GM19467 (cell line): ENCODE measurements around the gene PACS1.

Source experiments
- ATAC-seq: cut with Tn5 transposase; IDR thresholded peaks from one replicate; pipeline ENCODE4 v1.9.1; 2021; ENCODE audit warnings: mild to moderate bottlenecking, moderate library complexity; ENCODE audit not compliant: unreplicated experiment

PACS1 gene

DNA sequence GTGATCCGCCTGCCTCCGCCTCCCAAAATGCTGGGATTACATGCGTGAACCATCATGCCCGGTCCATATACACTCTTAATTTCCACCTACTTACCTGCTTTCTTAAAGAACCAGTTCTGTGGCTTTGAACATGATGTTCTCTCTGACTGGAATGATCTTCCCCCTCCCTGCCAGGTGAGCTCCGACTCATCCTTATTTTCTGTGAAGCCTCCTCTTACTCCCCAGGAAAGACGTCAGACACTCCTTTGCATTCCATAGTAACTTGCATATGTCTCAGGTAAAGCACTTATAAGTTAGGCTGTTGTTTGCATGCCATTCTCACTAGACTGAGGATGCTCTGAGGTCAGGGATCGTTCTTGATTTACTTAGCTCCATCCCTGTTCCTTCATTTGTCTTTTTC lies 106.6 kb downstream of the PACS1 start:
- ATAC-seq: no peak

DNA sequence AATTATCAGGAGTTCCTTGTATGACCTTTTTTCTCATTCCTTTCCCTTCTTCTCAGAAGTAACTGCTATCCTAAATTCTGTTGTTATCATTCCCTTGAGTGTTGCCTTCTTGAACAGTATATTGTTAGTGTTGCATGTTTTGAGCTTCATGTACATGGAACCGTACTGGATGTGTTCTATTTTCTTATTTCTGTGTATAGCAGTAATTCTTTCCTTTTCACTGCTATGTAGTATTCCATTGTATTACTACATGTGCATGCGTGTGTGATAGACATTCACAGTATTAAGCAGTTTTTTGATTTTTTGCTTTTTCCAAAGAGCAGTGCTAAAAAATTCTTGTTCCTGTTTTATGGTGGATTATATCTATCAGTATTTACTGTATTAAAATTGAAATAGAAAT lies 108.1 kb downstream of the PACS1 start:
- no peak for ATAC-seq

DNA sequence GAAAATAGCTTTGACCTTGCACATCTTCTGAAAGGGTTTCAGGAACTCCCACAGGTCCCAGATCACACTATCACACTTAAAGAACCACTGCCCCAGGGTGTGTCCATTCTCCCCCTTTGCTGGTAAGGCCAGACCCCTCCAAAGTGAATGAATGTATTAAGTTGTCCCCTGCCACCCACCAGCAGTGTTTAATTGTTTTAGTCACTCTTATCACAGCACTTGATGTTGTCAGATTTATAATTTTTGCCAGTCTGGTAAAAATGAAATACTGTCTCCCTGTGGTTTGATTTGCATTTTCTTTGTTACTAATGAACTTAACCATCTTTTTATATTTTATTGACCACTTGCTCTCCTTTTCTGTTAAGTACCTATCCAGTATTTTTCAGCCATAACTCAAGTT lies 108.8 kb downstream of the PACS1 start:
- no peak for ATAC-seq

DNA sequence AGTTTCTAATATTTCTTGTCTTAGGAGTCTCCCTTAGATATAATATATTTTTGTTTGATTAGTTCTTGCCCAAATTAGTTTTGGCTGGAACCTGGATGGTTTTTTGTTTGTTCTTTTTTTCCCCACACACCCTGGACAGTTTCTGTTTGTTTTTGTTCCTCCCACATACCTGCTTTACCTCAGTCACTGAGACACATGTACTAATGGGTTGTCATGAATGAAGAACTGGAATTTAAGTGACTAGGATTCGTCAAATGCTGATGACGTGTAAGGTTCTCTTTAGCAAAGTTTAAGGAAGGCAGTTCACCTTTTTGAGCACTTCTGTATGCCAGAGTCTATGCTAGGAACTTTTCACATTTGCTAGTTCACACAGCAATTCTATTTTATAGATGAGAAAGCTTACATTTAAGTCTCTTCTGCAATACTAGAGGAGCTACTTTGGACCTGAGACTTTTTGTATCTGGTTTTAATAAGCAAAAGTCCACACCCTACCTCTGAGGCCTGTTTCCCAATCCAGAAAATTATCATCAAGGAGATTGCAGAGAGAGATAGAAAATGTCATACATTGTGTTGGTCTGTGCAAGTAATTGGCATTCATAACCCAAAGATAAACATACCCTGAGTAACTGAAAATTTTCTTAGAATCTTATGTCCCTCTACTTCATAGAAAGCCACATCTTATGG lies 111.7 kb downstream of the PACS1 start:
- no peak for ATAC-seq

DNA sequence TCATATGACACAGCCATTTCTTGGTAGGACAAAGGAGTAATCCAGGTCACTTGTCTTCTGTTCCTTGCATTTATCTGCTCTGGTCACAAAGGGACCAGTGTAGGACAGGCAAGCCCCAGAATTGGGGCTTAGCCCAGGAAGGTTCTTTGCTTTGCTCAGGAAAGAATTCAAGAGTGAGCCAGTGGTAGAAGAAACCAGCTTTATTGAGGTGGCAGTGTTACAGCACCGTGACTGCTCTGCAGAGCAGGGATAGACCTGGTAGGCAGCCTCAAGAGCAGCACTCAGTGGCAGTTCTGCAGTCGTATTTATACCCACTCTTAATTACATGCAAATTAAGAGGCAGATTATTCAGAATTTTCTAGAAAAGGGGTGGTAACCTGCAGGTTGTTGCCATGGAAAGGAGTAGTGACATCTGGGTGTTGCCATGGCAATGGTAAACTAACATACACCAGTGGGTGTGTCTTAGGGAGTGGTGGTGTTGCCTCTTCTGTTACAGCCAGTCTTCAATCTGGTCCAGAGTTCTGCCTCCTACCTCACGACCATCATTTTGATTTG lies 113.5 kb downstream of the PACS1 start:
- no peak for ATAC-seq

DNA sequence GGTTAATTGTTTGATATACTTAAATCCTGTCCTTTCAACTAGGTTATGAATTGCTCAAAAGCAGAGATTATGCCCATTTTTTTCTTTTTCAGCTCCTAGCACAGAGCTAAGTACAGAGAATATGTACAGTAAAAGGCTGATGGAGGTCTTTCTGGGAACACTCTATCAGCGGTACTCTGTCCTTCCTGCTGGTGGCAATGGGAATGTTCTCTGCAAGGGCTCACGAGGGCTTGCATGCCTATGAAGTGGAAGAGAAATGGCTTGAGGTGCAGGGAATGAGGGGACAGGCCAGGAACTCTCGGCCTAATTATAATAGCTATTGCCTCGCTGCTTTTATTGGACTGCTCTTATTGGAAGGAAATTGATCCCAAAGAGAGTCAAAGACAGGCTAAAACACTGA lies 114.7 kb downstream of the PACS1 start:
- no peak for ATAC-seq

DNA sequence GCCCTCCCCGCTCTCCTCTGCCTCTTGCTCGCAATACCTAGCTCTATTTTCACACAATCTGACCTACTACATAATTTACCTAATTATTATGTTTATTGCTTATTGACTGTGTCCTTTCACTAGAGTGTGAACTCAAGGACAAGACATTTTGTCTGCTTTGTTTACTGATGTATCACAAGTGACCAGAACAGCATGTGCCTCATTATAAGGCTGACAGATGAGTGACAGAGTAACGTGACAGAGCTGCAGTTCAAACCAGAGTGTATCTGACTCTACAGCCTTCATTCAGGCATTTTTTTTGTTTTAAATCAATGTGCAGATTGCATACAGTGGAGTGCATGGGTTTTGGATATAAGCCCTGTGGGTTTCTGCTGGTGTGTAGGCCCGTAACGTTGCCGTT lies 116.4 kb downstream of the PACS1 start:
- no peak for ATAC-seq

DNA sequence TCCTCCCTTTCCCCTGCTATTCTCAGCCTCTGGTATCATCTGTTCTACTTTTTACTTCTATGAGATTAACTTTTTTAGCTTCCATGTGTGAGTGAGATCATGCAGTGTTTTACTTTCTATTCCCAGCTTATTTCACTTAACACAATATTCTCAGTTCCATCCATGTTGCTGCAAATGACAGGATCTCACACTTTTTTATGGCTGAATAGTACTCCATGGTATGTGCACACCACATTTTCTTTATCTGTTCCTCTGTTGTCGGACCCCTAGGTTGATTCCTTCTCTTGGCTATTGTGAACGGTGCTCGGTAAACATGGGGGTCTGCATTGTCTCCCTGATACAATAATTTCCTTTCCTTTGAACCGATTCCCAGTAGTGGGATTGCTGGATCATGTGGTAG lies 117.4 kb downstream of the PACS1 start:
- ATAC-seq: no peak

DNA sequence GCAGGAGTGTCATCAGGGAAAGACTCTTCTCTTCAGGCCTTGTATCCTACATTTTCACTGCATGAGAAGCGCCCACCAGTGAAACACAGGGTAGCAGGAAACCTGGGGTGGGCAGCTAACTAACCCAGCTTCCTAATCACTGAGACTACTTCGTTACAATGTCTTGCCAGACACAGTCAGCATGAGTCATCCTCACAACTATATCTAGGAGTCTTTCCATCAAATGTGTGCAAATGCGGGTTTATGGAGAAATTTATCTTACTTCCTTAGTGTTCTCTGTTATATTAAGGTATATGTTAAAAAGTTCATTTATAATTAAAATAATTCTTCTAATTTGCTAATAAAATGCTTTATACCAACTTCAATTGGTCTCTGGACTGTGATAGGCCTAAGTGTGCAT lies 118.5 kb downstream of the PACS1 start:
- no peak for ATAC-seq

DNA sequence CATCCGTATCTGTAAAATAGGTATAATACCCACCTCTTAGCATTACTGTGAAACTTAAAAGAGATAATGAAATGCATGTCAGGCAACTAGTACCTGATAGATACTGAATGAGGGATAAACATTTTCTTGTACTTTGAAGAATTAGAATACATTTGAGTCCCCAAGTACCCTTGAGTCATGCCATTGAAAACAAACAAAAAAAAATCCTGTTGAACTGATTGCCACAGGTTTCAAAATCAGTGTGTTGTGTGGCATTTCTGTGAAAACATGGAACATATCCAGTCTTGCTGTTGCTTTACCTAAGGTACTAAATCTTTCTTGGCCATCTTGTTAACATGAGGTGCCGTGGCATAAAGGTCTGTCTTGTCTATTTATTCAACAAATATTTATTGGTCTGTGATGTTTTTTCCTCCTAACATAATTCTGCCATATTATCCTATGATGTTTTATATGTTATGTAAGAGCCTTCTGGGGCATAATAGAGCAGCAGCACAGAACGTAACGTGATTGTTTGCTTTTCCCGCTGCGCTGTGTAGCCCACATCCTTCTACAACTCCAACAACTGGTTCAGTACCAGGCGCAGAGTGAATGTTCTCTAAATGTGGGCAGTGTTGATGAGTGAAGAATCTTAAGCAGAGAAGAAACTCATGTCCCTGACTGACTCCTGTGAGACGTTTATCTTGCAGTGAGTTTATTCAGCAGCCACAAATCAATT lies 119.1 kb downstream of the PACS1 start:
- no peak for ATAC-seq

DNA sequence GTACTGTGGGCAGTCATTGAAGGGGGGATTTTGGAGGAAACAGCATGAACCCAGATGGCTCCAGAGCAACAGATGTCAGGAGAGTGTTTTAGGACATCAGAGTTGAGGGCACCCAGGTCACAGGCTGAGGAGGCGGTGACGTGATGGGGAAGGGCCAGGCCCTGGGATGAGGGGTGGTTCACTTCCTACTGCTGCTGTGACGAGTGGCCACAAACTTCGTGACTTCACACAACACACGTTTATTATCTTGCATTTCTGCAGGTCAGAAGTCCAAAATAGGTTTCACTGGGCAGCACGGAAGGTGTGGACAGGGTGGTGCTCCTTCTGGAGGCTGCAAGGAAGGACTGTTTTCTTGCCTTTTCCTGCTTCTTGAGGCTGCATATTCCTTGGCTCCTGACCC lies 120.7 kb downstream of the PACS1 start:
- ATAC-seq: no peak

DNA sequence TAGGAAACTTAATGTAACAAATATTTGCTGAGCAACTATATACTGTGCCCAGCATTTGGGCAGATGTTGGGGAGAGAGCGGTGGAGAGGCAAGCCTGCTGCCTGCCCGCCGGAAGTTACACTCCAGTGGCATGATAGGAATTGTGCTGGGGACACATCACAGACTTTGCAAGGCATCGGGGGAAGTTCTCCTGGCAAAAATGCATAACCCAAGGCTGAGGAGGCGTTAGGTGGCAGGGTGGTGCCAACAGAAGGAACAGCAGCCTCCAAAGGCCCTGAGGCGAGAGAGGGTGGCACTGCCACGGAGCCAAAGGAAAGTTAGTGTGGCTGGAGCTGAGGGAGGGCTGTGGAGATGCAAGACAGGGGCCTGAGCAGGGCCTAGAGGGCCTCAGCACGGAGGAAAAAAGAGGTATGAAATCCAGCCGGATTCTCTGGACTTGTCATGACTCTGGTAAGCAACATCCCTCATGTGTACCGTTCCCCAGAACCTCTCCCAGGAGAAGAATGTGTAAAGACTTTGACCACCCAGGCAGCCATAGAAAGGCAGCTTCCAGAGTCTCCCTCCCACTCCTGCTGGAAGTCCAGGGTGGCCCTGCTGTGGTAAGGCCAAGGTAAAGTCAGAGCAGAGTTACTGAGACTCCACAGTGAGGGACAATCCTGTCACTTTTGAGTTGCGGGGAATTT lies 122.2 kb downstream of the PACS1 start:
- ATAC-seq: no peak

DNA sequence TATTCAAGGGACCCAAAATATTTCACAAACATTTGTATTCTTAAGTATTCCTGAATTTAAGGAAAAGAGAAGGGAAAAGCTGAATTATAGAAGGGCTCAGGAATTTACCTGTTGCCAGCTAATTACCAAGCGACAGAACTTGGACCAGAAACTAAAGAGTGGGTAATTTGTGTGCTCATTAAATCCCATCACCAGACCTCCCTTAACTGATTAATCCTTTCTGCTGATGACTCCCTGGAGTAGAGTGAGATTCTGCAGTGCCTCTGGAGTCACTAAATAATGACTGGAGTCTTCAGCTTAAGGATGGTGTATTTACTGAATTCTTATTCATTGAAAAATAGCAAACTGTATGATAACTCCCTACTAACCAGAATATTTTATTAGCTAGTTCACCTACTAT lies 124.3 kb downstream of the PACS1 start:
- ATAC-seq: no peak

DNA sequence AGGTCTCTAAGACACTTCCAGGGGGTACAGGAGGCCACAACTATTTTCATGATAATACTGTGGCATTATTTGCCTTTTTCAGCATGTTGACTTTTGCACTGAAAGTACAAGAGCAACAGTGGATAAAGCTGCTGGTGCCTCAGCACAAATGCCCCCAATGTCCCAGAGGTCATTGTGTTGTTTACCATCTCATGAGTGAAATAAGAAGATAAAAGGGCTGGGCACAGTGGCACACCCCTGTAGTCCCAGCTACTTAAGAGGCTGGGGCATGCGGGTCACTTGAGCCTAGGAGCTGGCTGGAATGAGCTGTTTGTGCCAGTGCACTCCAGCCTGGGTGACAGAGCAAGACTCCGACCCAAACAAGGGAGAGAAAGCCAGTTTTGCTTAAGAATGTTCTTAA lies 125.8 kb downstream of the PACS1 start:
- no peak for ATAC-seq

DNA sequence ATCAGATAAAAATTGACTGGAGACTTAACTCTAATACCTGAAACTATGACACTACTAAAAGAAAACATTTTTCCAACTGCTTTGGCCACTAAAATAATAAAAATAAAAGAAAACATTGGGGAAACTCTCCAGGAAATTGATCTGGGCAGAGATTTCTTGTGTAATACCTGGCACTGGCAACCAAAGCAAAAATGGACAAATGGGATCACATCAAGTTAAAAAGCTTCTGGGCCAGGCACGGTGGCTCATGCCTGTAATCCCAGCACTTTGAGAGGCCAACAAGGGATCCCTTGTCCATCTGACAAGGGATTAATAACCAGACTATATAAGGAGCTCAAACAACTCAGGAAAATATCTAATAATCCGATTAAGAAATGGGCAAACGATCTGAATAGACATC lies 133.8 kb downstream of the PACS1 start:
- no peak for ATAC-seq

DNA sequence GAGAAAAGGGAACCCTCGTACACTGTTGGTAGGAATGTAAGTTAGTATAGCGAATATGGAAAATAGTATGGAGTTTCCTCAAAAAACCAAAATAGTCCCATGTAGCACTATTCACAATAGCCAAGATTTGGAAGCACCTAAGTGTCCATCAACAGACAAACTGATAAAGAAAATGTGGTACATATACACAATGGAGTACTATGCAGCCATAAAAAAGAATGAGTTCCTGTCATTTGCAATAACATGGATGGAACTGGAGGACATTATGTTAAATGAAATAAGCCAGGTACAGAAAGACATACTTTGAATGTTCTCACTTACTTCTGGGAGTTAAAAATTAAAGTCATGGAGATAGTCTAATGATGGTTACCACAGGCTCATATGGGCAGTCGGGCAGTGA lies 134.3 kb downstream of the PACS1 start:
- ATAC-seq: no peak

DNA sequence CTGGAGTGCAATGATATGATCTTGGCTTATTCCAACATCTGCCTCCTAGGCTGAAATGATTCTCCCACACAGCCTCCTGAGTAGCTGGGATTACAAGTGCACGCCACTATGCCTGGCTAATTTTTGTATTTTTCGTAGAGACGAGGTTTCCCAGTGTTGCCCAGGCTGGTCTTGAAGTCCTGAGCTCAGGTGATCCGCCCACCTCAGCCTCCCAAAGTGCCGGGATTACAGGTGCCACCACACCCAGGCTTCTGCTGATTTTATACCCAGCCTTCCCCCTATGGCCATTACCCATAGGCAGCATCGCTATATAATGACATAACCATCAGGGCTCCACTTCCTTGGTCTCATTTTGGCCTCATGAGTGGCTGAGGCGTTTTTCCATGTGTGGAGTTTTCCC lies 137.7 kb downstream of the PACS1 start:
- no peak for ATAC-seq

DNA sequence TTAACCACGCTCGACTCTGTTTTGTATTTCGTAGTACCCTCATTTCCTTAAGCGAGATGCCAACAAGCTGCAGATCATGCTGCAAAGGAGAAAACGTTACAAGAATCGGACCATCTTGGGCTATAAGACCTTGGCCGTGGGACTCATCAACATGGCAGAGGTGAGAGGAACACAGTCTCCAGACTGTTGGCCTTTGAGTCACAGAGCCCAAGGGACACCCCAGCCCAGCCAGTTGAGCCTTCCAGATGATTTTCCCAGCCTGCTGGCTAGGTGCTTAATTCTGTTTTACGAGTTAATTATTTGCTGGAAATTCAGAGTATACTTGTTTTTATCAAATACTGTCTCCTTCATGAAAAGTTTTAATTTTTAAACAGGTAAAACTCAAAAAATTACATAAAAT lies 141.0 kb downstream of the PACS1 start:
- no peak for ATAC-seq

DNA sequence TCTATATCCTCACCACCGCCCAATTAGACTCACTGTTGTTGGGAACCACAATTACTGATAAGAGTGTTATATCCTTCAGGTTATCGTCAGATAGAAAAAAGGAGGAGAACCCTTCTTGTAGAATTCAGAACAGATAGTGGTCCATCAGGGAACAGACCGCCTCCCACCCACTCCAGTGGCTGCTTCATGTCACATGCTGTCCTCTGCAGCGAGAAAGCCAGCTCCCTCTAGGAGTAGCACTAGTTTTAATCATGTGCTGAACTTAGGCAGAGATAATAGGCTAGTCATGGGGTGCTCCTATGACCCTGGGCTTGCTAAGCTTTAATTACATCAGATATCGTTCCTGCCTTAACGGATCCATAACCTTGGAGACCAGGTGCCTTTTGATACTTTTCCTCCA lies 146.8 kb downstream of the PACS1 start:
- ATAC-seq: no peak

DNA sequence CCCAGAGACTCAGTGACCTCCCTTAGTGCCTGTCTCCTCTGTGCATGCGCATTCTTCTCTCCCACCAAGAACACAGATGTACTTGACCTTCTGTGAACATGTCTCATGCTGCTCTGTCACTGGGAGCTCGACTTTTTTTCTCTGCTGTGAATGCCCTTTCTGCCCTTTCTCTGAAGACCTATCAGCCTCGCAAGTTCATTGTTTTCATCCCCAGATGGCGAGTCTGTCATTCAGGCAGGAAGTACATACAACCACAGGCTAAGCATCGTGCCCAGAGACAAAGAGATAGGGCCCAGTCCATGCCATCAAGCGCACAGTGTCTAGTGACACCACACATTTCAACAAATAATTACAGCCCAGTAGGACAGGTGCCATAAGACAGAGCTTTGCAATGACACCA lies 148.0 kb downstream of the PACS1 start:
- ATAC-seq: no peak

DNA sequence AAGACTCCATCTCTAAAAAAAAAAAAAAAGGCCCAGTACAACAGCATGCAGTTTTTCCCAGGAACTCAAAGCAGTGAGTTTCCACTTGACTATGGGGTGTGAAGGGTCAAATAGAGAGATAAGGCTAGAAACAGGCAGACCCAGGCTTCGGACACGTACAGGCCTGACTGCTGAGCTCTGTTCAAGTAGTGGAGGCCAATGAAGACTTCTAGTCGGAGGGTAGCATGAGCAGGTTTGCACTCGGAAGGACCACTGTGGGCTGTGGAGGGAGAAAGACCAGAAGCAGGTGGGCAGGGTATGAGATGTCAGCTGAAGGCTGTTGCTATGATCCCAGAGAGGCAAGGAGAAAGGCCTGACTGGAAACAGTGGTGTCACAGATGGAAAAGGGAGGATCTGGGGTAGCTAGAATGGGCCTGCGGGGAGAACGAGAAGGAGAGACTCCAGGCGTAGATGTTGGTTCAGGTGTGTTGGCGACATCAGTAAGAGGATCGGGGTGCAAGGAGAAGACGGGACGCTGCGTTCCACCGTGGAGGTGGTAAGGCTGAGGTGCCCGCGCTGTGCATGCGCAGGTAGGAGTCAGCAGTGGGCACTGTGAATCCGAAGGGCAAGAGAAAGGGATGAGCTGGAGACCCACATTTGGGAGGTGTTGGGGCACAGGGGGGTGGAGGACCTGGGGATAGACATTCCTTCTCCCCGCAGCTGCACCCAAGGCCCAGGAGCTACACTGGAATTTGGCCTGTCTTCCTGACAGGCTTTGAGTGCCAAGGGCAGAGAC lies 149.0 kb downstream of the PACS1 start:
- no peak for ATAC-seq
